K562 (cell line): ENCODE data around the gene HTR2C. TPM values are rescaled to one million over a fixed set of nuclear protein-coding genes. Genes with fewer than 3 reads are reported as not detected.

Experiments
- ATAC-seq: fragments of 200-7000 bp; cut with Tn5 transposase; 3 replicates; pipeline ENCODE4 v1.9.1; 2020; ENCODE audit warnings: moderate library complexity
- BruUV-seq: library from RNA; stranded (reverse); fragments of 400-500 nt; replicated peaks from 2 replicates; lab custom pipeline; 2021; lab: Mats Ljungman, UMichigan
- CTCF ChIA-PET: fragments of 300-600 bp; formaldehyde crosslinking; extraction: SDS; loops from one replicate; lab custom pipeline; 2021; ENCODE audit warnings: low intra/inter-chr PET ratio; lab: Yijun Ruan, JAX
- POLR2A ChIA-PET: fragments of 300-600, 350-650 bp; sonication (Branson Sonifier 250); formaldehyde crosslinking; extraction: SDS; loops from one replicate; lab custom pipeline; 2021; ENCODE audit warnings: antibody characterized with exemption, inconsistent platforms; lab: Yijun Ruan, JAX
- DNase-seq, 4 experiments: peaks; one replicate each; pipeline versions ENCODE4 v3.0.0 to v3.0.0-alpha.2; 2011 to 2018; ENCODE audit warnings: low spot score in 3 of 4, mixed read lengths in 3 of 4; ENCODE audit errors: extremely low read depth in 1 of 4
- FAIRE-seq: peaks from 2 replicates; lab custom pipeline; 2011; peaks lifted over from hg19 to GRCh38; lab: Jason Lieb, UNC
- H2AFZ ChIP-seq: 2 replicates; pipeline ENCODE4 v1.6.0; 2011; ENCODE audit warnings: low read depth, low read length, control low read depth, inconsistent platforms
- H3K27ac ChIP-seq: fragments of 200-600 bp; 3 replicates; pipeline ENCODE4 v1.8.0; 2011; ENCODE audit warnings: low read depth, mild to moderate bottlenecking, control low read depth, inconsistent platforms, low read length, moderate library complexity, mixed read lengths; ENCODE audit errors: extremely low read depth
- H3K27me3 ChIP-seq, 2 experiments: fragments of 300-600 bp in 1 of 2; 2 replicates in 1 of 2; 3 replicates in 1 of 2; pipeline versions ENCODE4 v1.6.0 to v1.8.0; 2011; ENCODE audit warnings: inconsistent platforms in 2 of 2, low read length in 2 of 2, mild to moderate bottlenecking in 1 of 2, mixed read lengths in 1 of 2, moderate library complexity in 1 of 2; ENCODE audit not compliant: control insufficient read depth in 2 of 2, insufficient read depth in 2 of 2
- H3K36me3 ChIP-seq: fragments of 300-600 bp; 3 replicates; pipeline ENCODE4 v1.8.0; 2011; ENCODE audit warnings: mild to moderate bottlenecking, low read length, inconsistent platforms; ENCODE audit not compliant: control insufficient read depth, insufficient read depth
- H3K4me1 ChIP-seq, 2 experiments: fragments of 200-600 bp in 1 of 2; replicated peaks in 1 of 2; 2 replicates in 1 of 2; 3 replicates in 1 of 2; pipeline versions ENCODE4 v1.5.1 to v1.8.0; 2011; ENCODE audit warnings: inconsistent platforms in 2 of 2, low read length in 2 of 2, mild to moderate bottlenecking in 1 of 2, mixed read lengths in 1 of 2, moderate library complexity in 1 of 2; ENCODE audit not compliant: control insufficient read depth in 2 of 2, insufficient read depth in 2 of 2
- H3K4me2 ChIP-seq: 2 replicates; pipeline ENCODE4 v1.6.1; 2011; ENCODE audit warnings: low read length, control low read depth, inconsistent platforms, mixed read lengths; ENCODE audit not compliant: insufficient read depth
- H3K4me3 ChIP-seq: fragments of 200-600 bp; sonication (generic), shearing (Covaris generic); 2 replicates; pipeline ENCODE4 v1.5.1; 2016; ENCODE audit warnings: control low read depth, inconsistent platforms
- H3K79me2 ChIP-seq: fragments of 200-600 bp; 3 replicates; pipeline ENCODE4 v1.8.0; 2011; ENCODE audit warnings: low read length, inconsistent platforms; ENCODE audit not compliant: control insufficient read depth, insufficient read depth
- H3K9ac ChIP-seq, 2 experiments: 2 replicates each; pipeline versions ENCODE4 v1.6.0 to v1.6.1; 2011; ENCODE audit warnings: low read depth in 2 of 2, low read length in 2 of 2, control low read depth in 1 of 2, inconsistent platforms in 1 of 2, mild to moderate bottlenecking in 1 of 2, mixed read lengths in 1 of 2; ENCODE audit not compliant: insufficient read depth in 1 of 2
- H3K9me1 ChIP-seq: one replicate; pipeline ENCODE4 v1.6.0; 2011; ENCODE audit warnings: inconsistent platforms, mild to moderate bottlenecking, low read length, moderate library complexity; ENCODE audit not compliant: control insufficient read depth, insufficient read depth
- H3K9me3 ChIP-seq: replicated peaks from 2 replicates; pipeline ENCODE4 v1.5.1; 2011; ENCODE audit warnings: low read depth, low read length, inconsistent platforms; ENCODE audit not compliant: control insufficient read depth, insufficient read depth
- H4K20me1 ChIP-seq: replicated peaks from 2 replicates; pipeline ENCODE4 v1.6.1; 2011; ENCODE audit warnings: low read length, inconsistent platforms, mixed read lengths; ENCODE audit not compliant: control insufficient read depth, insufficient read depth
- ATF7 ChIP-seq: fragments of 450-650 bp; IDR thresholded peaks from 2 replicates; pipeline ENCODE4 v1.7.1; 2014; ENCODE audit warnings: mild to moderate bottlenecking, moderate library complexity
- ESRRA ChIP-seq: fragments of 450-650 bp; IDR thresholded peaks from 2 replicates; pipeline ENCODE4 v1.6.1; 2014; ENCODE audit warnings: low read depth, mild to moderate bottlenecking, moderate library complexity, borderline replicate concordance
- EZH2 ChIP-seq: IDR thresholded peaks from 2 replicates; pipeline ENCODE4 v1.6.1; 2012; ENCODE audit warnings: low read depth, mild to moderate bottlenecking, inconsistent platforms, low read length, borderline replicate concordance
- MTA2 ChIP-seq: fragments of 450-650 bp; IDR thresholded peaks from 2 replicates; pipeline ENCODE4 v1.6.1; 2016; ENCODE audit warnings: low read depth
- PHB2 ChIP-seq: fragments of 450-650 bp; IDR thresholded peaks from 2 replicates; pipeline ENCODE4 v1.6.1; 2017; ENCODE audit warnings: low read depth
- RFX5 ChIP-seq: IDR thresholded peaks from 2 replicates; pipeline ENCODE4 v1.6.1; 2011; ENCODE audit warnings: low read depth, mild to moderate bottlenecking, improper control_type of control experiment, low read length
- RUNX1 ChIP-seq: sonication (generic); IDR thresholded peaks from 2 replicates; pipeline ENCODE4 v1.6.1; 2016; ENCODE audit warnings: antibody characterized with exemption, low read depth
- SRSF1 ChIP-seq: fragments of 200-400 bp; formaldehyde crosslinking; IDR thresholded peaks from 2 replicates; pipeline ENCODE4 v1.6.1; 2017; ENCODE audit warnings: mild to moderate bottlenecking, low read depth, low read length, moderate library complexity
- ZBTB40 ChIP-seq, 2 experiments: fragments of 450-650 bp in 1 of 2; sonication (generic) in 1 of 2; formaldehyde crosslinking in 1 of 2; IDR thresholded peaks; 2 replicates each; pipeline versions ENCODE4 v1.7.1 to v1.9.0; 2016 to 2022; ENCODE audit warnings: inconsistent platforms in 1 of 2, mild to moderate bottlenecking in 1 of 2, missing genetic modification reagents in 1 of 2
- ZFP36 ChIP-seq: fragments of 150-350 bp; IDR thresholded peaks from 2 replicates; pipeline ENCODE4 v1.6.1; 2018; ENCODE audit warnings: low read length, low read depth; ENCODE audit not compliant: partially characterized antibody
- ZNF316 ChIP-seq: fragments of 450-650 bp; IDR thresholded peaks from 2 replicates; pipeline ENCODE4 v1.6.1; 2016
- WGBS: fragments of 100-300 bp; shearing (Covaris generic); methylation state at CpG from one replicate; pipeline ENCODE4 v1.1.6; 2016; ENCODE audit warnings: low coverage, mixed read lengths; ENCODE audit not compliant: insufficient coverage; ENCODE audit errors: missing lambda C conversion rate; 5-methylcytosine and 5-hydroxymethylcytosine counted together
- in situ Hi-C: fragments of 300-500 bp; cut with MboI; formaldehyde crosslinking; loops from 4 replicates; pipeline ENCODE4 v1.15.0; 2018; ENCODE audit warnings: inconsistent platforms, mixed read lengths
- intact Hi-C: fragments of 100-400 bp; cut with micrococcal nuclease; formaldehyde crosslinking; loops from 2 replicates; pipeline ENCODE4 v1.14.2; 2022
- polyA plus RNA-seq, 8 experiments: library from polyadenylated mRNA; depleted of rRNA in 4 of 8; stranded (reverse) in 5 of 8; unstranded in 3 of 8; fragments of >200 nt; fragmentation: Nextera tagmentation in 2 of 8; fragmentation: Illumina TruSeq in 1 of 8; extraction: Ambion mirVana in 2 of 8; extraction: Trizol in 1 of 8; gene quantifications; 2 replicates each; pipeline versions ENCODE4 v1.2.1 to v1.2.3, GENCODE V29; 2011 to 2014; ENCODE audit warnings: inconsistent platforms in 1 of 8, missing spikeins in 1 of 8
- total RNA-seq, 7 experiments: library from RNA; depleted of rRNA in 6 of 7; stranded (reverse); fragments of >200 nt in 6 of 7; fragmentation: Illumina TruSeq in 2 of 7; extraction: Trizol in 2 of 7; gene quantifications; 2 replicates each; pipeline versions ENCODE4 v1.2.1 to v1.2.3, GENCODE V29; 2011 to 2021; ENCODE audit warnings: low replicate concordance in 1 of 7

HTR2C gene
- total and polyA plus RNA-seq, 9 of the 15 experiments (the other 6 are each of a cell fraction or from before 2014, with no cell fraction given), result 0.04 to 0.22 (median 0.10) TPM

- Histone ChIP-seq H3K27me3 (peaks cover 9 to 32% of the 10 kb centered on the region in 2 experiments; a peak in 4 of 5 replicates), H3K9me3 (no peaks in the 10 kb centered on the region), H2AFZ (no peak overlapping the region), H3K4me3 (no peak overlapping the region), H3K9ac (no peak overlapping the region), H3K9me1 (no peaks in the 10 kb centered on the region), H3K4me1 (no peaks in the 10 kb centered on the region; a peak in 1 of 5 replicates), H3K36me3 (no peaks in the 10 kb centered on the region), H3K4me2 (no peak overlapping the region), H4K20me1 (no peaks in the 10 kb centered on the region), H3K27ac (no peak overlapping the region), H3K79me2 (no peaks in the 10 kb centered on the region)
- under 1% methylated on average over 40 of the region's 45 CpGs for WGBS
- DNase-seq (no peak), FAIRE-seq (no peak), ATAC-seq (no peak)
- ChIA-PET CTCF (no interaction called here), POLR2A (no interaction called here)
- in situ Hi-C loops, result no loop called here
- intact Hi-C loops, result no loop called here
- TF ChIP-seq PHB2 (no peak), ATF7 (no peak), SRSF1 (no peak), ZFP36 (no peak), RUNX1 (no peak), ESRRA (no peak), ZBTB40 (IDR thresholded peaks at IDR 0.05) (no peak), ZBTB40 (CRISPR knock-in tag; IDR thresholded peaks at IDR 0.05) (no peak), EZH2 (no peak), MTA2 (no peak), ZNF316 (no peak), RFX5 (no peak)
- BruUV-seq, result no TSS peak
Observed at GRCh38 chrX:114581528-114582263, 2.2 kb upstream of the HTR2C start.
